Ovary (tissue), 9 donors: ENCODE results near the gene DUSP23. TPM values are rescaled to one million over a fixed set of nuclear protein-coding genes. Genes with fewer than 3 reads are reported as not detected.

Experiments used
- DNase-seq, 5 donors: peaks; one replicate each; pipeline ENCODE4 v3.0.0-alpha.2; 2019 to 2020
- H3K27ac ChIP-seq, 2 donors: fragments of 200-600 bp; one replicate each; pipeline versions ENCODE4 v1.5.1 to v1.8.0; 2019 to 2022
- H3K27me3 ChIP-seq: fragments of 200-600 bp; one replicate; pipeline ENCODE4 v1.8.0; 2022
- H3K36me3 ChIP-seq: fragments of 200-600 bp; sonication (generic); one replicate; pipeline ENCODE4 v1.5.1; 2019
- H3K4me1 ChIP-seq: one replicate; pipeline ENCODE4 v1.8.1; 2013; ENCODE audit warnings: mild to moderate bottlenecking, moderate library complexity; ENCODE audit not compliant: insufficient read depth
- H3K4me3 ChIP-seq: fragments of 200-600 bp; sonication (generic); one replicate; pipeline ENCODE4 v1.5.1; 2017
- H3K9me3 ChIP-seq, 2 donors: fragments of 200-600 bp in 1 of 2; sonication (generic) in 1 of 2; one replicate each; pipeline versions ENCODE4 v1.5.1 to v1.8.1; 2013 to 2019; ENCODE audit warnings: mild to moderate bottlenecking in 1 of 2, moderate library complexity in 1 of 2
- EP300 ChIP-seq: sonication (generic); formaldehyde crosslinking; IDR thresholded peaks from one replicate; pipeline ENCODE4 v1.6.1; 2017; ENCODE audit warnings: antibody characterized with exemption
- POLR2A ChIP-seq: fragments of 450-650 bp; IDR thresholded peaks from one replicate; pipeline ENCODE4 v1.6.1; 2017; ENCODE audit warnings: antibody characterized with exemption, mild to moderate bottlenecking, moderate library complexity
- WGBS, 3 donors: extraction: QIAGEN DNeasy Blood & Tissue Kit in 1 of 3; methylation state at CpG; one replicate each; pipeline versions ENCODE4 v1.1.5 to v1.1.7; 2013 to 2017; 5-methylcytosine and 5-hydroxymethylcytosine counted together
- intact Hi-C, 4 donors: fragments of 100-400 bp; cut with DNase I; formaldehyde crosslinking; loops; one replicate each; pipeline versions ENCODE4 v1.11.0 to v1.15.1; 2022 to 2023
- polyA plus RNA-seq, 2 donors: library from polyadenylated mRNA; stranded (reverse); fragments of 200-250 nt in 1 of 2; fragments of 350-450 nt in 1 of 2; fragmentation: Illumina TruSeq in 1 of 2; extraction: RNeasy Lipid Tissue Mini Kit (QIAGEN cat#74804) in 1 of 2; gene quantifications; one replicate each; pipeline ENCODE4 v1.2.3, GENCODE V29; 2013 to 2014
- total RNA-seq, 7 donors: library from RNA; depleted of rRNA in 2 of 7; stranded (reverse); fragments of >200 nt in 2 of 7; fragmentation: NEBNext Ultra II Directional in 3 of 7; extraction: Animal tissue kit (Norgen Biotek cat#: 25700) in 3 of 7; gene quantifications; one replicate each; pipeline versions ENCODE4 v1.1.0 to v1.2.4, GENCODE V29; 2016 to 2023
- TF ChIP-seq, protein P1 (sequence below), 3 donors: fragments of 450-650 bp in 2 of 3; fragments of 200-600 bp in 1 of 3; IDR thresholded peaks; one replicate each; pipeline versions ENCODE4 v1.5.1 to v1.8.0; 2016 to 2022; ENCODE audit warnings: antibody characterized with exemption in 3 of 3, mild to moderate bottlenecking in 1 of 3
- donor health status: DM: no; HTN: no; CAD: no; lungs with moderate emphysema.
- donor health status: DM: no; HTN: no; CAD: no.
- donor health status: Bipolar disorder and iron deficiency.
- donor health status: DM: yes; HTN: yes; CAD: no.
- donor health status: DM: no; HTN: no; CAD: no.
- donor health status: DM: yes; HTN: yes; CAD: no.

The DUSP23 gene
- total and polyA plus RNA-seq, 9 donors: 26.9 to 115 (median 37.5) TPM

DNA sequence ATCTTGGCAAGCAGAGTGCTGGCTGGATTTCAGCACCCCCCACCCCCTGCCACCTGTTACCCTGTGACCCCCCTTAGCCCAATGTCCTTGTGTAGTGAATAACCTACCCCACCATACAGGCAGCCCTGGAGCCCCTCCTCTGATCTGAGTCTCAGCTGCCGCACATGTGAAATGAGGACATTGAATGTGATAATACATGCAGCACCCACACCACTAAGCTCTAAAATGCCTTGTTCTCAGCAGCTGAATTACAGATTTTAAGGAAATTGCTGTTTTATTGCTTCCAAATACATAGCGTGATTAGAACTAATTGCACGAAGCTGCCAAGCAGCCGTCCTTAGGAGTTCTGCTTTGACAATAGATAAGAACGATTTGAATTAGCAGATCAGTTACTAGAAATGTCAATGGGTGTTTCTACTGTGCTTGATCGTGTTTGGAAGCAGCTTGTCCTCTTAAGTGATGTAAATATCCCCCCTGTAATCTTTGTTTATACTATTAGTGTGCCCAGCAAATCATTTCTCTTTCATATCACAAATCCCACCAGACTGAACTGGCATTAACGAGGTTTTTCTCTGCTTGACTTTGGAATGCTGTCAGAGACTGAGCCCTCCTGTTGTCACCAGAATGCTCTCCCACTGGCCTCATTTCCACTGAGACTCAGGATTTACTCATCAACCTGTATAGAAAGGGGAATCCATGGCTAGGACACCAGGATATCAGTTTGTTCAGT lies 50.8 kb downstream of the DUSP23 start:
- TF ChIP-seq EP300 (no peak), POLR2A (no peak)
- TF ChIP-seq, protein P1, sequence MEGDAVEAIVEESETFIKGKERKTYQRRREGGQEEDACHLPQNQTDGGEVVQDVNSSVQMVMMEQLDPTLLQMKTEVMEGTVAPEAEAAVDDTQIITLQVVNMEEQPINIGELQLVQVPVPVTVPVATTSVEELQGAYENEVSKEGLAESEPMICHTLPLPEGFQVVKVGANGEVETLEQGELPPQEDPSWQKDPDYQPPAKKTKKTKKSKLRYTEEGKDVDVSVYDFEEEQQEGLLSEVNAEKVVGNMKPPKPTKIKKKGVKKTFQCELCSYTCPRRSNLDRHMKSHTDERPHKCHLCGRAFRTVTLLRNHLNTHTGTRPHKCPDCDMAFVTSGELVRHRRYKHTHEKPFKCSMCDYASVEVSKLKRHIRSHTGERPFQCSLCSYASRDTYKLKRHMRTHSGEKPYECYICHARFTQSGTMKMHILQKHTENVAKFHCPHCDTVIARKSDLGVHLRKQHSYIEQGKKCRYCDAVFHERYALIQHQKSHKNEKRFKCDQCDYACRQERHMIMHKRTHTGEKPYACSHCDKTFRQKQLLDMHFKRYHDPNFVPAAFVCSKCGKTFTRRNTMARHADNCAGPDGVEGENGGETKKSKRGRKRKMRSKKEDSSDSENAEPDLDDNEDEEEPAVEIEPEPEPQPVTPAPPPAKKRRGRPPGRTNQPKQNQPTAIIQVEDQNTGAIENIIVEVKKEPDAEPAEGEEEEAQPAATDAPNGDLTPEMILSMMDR (IDR thresholded peaks at IDR 0.05): no peak
- DNase-seq: no peak
- Histone ChIP-seq H3K27me3 (no peaks in the 10 kb centered on the region), H3K4me1 (peaks cover 2% of the 10 kb centered on the region), H3K27ac (no peak overlapping the region), H3K9me3 (no peaks in the 10 kb centered on the region), H3K4me3 (no peak overlapping the region), H3K36me3 (no peaks in the 10 kb centered on the region)
- WGBS, 3 donors: 9 to 25% (median 22%) methylated on average over 7 of the region's 7 CpGs
- intact Hi-C loops: no loop called here

Other genes starting within 250 kb of the DUSP23 start
- not detected for gene OR10J5, start 245.0 kb upstream of the DUSP23 start, total RNA-seq
- gene OR10J5, start 245.0 kb upstream of the DUSP23 start, polyA plus RNA-seq: not detected
- under 1 TPM in 2 of 7 donors, not detected in 5; 0.69 to 0.72 TPM for gene APCS, start 193.1 kb upstream of the DUSP23 start, total RNA-seq
- not detected for gene APCS, start 193.1 kb upstream of the DUSP23 start, polyA plus RNA-seq
- 1 to 10 TPM in 2 of 7 donors, under 1 TPM in 2, not detected in 3; 0.96 to 1.7 (median 1.2) TPM for gene CRP, start 66.4 kb upstream of the DUSP23 start, total RNA-seq
- not detected for gene CRP, start 66.4 kb upstream of the DUSP23 start, polyA plus RNA-seq
- gene FCRL6, start 21.4 kb downstream of the DUSP23 start, total RNA-seq: under 1 TPM in 5 of 7 donors, not detected in 2; 0.17 to 0.48 (median 0.20) TPM
- gene FCRL6, start 21.4 kb downstream of the DUSP23 start, polyA plus RNA-seq: 1 to 10 TPM in 1 of 2 donors, under 1 TPM in 1; 0.08 to 2.3 TPM
- 1 to 10 TPM in 3 of 7 donors, under 1 TPM in 4; 0.43 to 6.2 (median 0.72) TPM for gene SLAMF8, start 45.9 kb downstream of the DUSP23 start, total RNA-seq
- gene SLAMF8, start 45.9 kb downstream of the DUSP23 start, polyA plus RNA-seq: 1 to 10 TPM in 1 of 2 donors, under 1 TPM in 1; 0.73 to 8.4 TPM
- gene VSIG8, start 81.7 kb downstream of the DUSP23 start, total RNA-seq: under 1 TPM in 5 of 7 donors, not detected in 2; 0.18 to 0.48 (median 0.23) TPM
- gene VSIG8, start 81.7 kb downstream of the DUSP23 start, polyA plus RNA-seq: under 1 TPM in 1 of 2 donors, not detected in 1; 0.06 TPM
- 10 to 100 TPM in 1 of 7 donors, 1 to 10 TPM in 6; 1.1 to 16.7 (median 1.5) TPM for gene CFAP45, start 119.2 kb downstream of the DUSP23 start, total RNA-seq
- gene CFAP45, start 119.2 kb downstream of the DUSP23 start, polyA plus RNA-seq: under 1 TPM; 0.30 to 0.50 TPM
- 100 to 1,000 TPM in 6 of 7 donors, 10 to 100 TPM in 1; 81.8 to 202 (median 149) TPM for gene TAGLN2, start 144.5 kb downstream of the DUSP23 start, total RNA-seq
- gene TAGLN2, start 144.5 kb downstream of the DUSP23 start, polyA plus RNA-seq: 100 to 1,000 TPM; 174 to 266 TPM
- gene IGSF9, start 164.7 kb downstream of the DUSP23 start, total RNA-seq: 10 to 100 TPM in 1 of 7 donors, 1 to 10 TPM in 5, under 1 TPM in 1; 0.83 to 14.0 (median 2.0) TPM
- gene IGSF9, start 164.7 kb downstream of the DUSP23 start, polyA plus RNA-seq: under 1 TPM; 0.10 to 0.87 TPM
- not detected for gene SLAMF9, start 173.3 kb downstream of the DUSP23 start, total RNA-seq
- not detected for gene SLAMF9, start 173.3 kb downstream of the DUSP23 start, polyA plus RNA-seq